Naive thymus-derived CD4-positive, alpha-beta T cell (primary cell): ENCODE measurements around the gene NOL9. TPM values are rescaled to one million over a fixed set of nuclear protein-coding genes. Genes with fewer than 3 reads are reported as not detected.

Experiments used
- ATAC-seq: fragments of 150-1000 bp; cut with Tn5 transposase; 2 replicates; pipeline ENCODE4 v1.10.0; 2021; ENCODE audit warnings: mild to moderate bottlenecking, moderate library complexity
- CTCF ChIA-PET: fragments of 350-600 bp; sonication (Branson Sonifier 250); formaldehyde crosslinking; loops from one replicate; lab custom pipeline; 2021; ENCODE audit warnings: antibody characterized with exemption; lab: Charles Lee
- POLR2A ChIA-PET: fragments of 350-600 bp; sonication (Branson Sonifier 250); formaldehyde crosslinking; loops from one replicate; lab custom pipeline; 2021; ENCODE audit warnings: antibody characterized with exemption, inconsistent platforms; lab: Charles Lee
- DNase-seq, 9 donors: peaks; one replicate each; pipeline versions ENCODE4 v3.0.0 to v3.0.0-alpha.2; 2020 to 2022; ENCODE audit warnings: mixed read lengths in 1 of 9
- H3K27ac ChIP-seq: one replicate; pipeline ENCODE4 v1.7.0; 2013; ENCODE audit warnings: mild to moderate bottlenecking, low read depth, low read length, moderate library complexity
- H3K27me3 ChIP-seq, 2 donors: one replicate each; pipeline ENCODE4 v1.7.0; 2013; ENCODE audit warnings: low read length in 2 of 2, mild to moderate bottlenecking in 2 of 2, moderate library complexity in 2 of 2; ENCODE audit not compliant: control insufficient read depth in 2 of 2, insufficient read depth in 2 of 2
- H3K36me3 ChIP-seq, 3 experiments: 1 replicate in 2 of 3; 2 replicates in 1 of 3; pipeline ENCODE4 v1.7.0; 2013; ENCODE audit warnings: low read length in 3 of 3, mild to moderate bottlenecking in 3 of 3, moderate library complexity in 1 of 3; ENCODE audit not compliant: insufficient read depth in 3 of 3, control insufficient read depth in 2 of 3
- H3K4me1 ChIP-seq, 2 donors: one replicate each; pipeline ENCODE4 v1.7.0; 2013; ENCODE audit warnings: low read length in 2 of 2, mild to moderate bottlenecking in 2 of 2, moderate library complexity in 1 of 2; ENCODE audit not compliant: control insufficient read depth in 2 of 2, insufficient read depth in 2 of 2
- H3K4me3 ChIP-seq: 2 replicates; pipeline ENCODE4 v1.7.0; 2013; ENCODE audit warnings: mild to moderate bottlenecking, low read length
- H3K9me3 ChIP-seq, 3 experiments: 1 replicate in 2 of 3; 2 replicates in 1 of 3; pipeline ENCODE4 v1.7.0; 2013; ENCODE audit warnings: low read length in 3 of 3; ENCODE audit not compliant: control insufficient read depth in 2 of 3
- H3K27ac Mint-ChIP-seq, 9 donors: one replicate each; pipeline ENCODE4 v1.8.0; 2020 to 2022; ENCODE audit warnings: mixed read lengths in 9 of 9, mild to moderate bottlenecking in 8 of 9, moderate library complexity in 5 of 9, inconsistent platforms in 2 of 9
- H3K27me3 Mint-ChIP-seq, 5 donors: one replicate each; pipeline ENCODE4 v1.8.0; 2021 to 2022; ENCODE audit warnings: mixed read lengths in 5 of 5, mild to moderate bottlenecking in 1 of 5
- H3K36me3 Mint-ChIP-seq, 5 donors: one replicate each; pipeline ENCODE4 v1.8.0; 2020 to 2022; ENCODE audit warnings: mixed read lengths in 5 of 5, mild to moderate bottlenecking in 3 of 5, inconsistent platforms in 1 of 5
- H3K4me1 Mint-ChIP-seq, 7 donors: one replicate each; pipeline ENCODE4 v1.8.0; 2020 to 2022; ENCODE audit warnings: mixed read lengths in 7 of 7, mild to moderate bottlenecking in 3 of 7, inconsistent platforms in 1 of 7
- H3K4me3 Mint-ChIP-seq, 10 donors: one replicate each; pipeline ENCODE4 v1.8.0; 2020 to 2022; ENCODE audit warnings: mild to moderate bottlenecking in 10 of 10, mixed read lengths in 10 of 10, moderate library complexity in 6 of 10, inconsistent platforms in 2 of 10
- H3K9me3 Mint-ChIP-seq, 11 donors: one replicate each; pipeline ENCODE4 v1.8.0; 2020 to 2022; ENCODE audit warnings: mixed read lengths in 11 of 11, mild to moderate bottlenecking in 4 of 11, inconsistent platforms in 1 of 11, moderate library complexity in 1 of 11
- intact Hi-C, 2 donors: fragments of 100-400 bp; cut with micrococcal nuclease; formaldehyde crosslinking; loops; one replicate each; pipeline ENCODE4 v1.15.1; 2023
- polyA plus RNA-seq, 2 donors: library from polyadenylated mRNA; unstranded; fragments of 300-500 nt; fragmentation: Illumina TruSeq; gene quantifications; one replicate each; pipeline ENCODE4 v1.2.3, GENCODE V29; 2021
- total RNA-seq, 6 experiments: library from RNA in 5 of 6; stranded (reverse) in 5 of 6; gene quantifications; 1 replicate in 5 of 6; 2 replicates in 1 of 6; pipeline ENCODE4 v1.2.3 and lab custom pipeline; 2021 to 2026

Gene NOL9
- total and polyA plus RNA-seq, 7 experiments from 2014 or later: 13.4 to 80.6 (median 57.4) TPM

DNA sequence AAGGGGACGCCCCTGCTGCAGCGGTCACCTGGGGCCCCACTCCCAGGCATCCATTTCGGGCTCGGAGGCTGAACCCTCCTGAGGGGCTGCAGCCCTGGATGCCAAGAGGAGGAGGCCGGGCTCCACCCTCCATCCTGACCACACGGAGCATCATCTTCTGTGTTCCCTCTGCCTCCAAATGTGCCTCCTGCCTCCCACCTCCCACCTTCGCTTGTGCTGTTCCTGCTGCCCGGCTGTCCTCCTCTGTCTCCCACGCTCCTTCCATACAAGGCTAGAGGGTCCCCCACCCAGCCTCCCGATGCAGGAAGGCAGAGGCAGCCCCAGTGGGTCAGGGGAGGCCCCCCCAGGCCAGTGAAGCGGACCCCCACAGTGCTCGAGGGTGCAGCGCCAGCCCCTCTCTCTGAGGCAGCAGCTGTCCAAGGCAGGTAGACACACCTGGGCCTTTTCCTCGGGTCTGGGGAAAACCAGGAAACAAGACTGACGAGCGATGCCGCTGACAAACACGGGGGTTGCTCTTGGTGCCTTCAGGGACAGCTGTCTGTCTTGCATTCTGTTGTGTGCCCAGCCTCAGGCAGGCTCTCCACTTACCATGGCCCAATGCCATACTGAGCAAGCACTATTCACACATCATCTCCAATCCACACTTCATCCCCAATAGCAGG lies 46.0 kb downstream of the NOL9 start:
- Histone ChIP-seq H3K4me3 (no peak overlapping the region), H3K4me1 (no peaks in the 10 kb centered on the region), H3K36me3 (no peaks in the 10 kb centered on the region), H3K9me3 (no peaks in the 10 kb centered on the region), H3K27ac (no peak overlapping the region), H3K27me3 (no peaks in the 10 kb centered on the region)
- intact Hi-C loops: no loop called here
- H3K27ac Mint-ChIP-seq: no peak overlapping the region
- no peak for ATAC-seq
- POLR2A ChIA-PET: interaction anchor here (1.1 to 1.4 kb wide), 2 partner anchors 16 to 28 kb away, joined by 3 read pairs; no protein-coding TSS in a partner anchor
- DNase-seq: no peak
- no peaks in the 10 kb centered on the region for H3K36me3 Mint-ChIP-seq
- no peaks in the 10 kb centered on the region for H3K4me1 Mint-ChIP-seq
- H3K9me3 Mint-ChIP-seq: no peaks in the 10 kb centered on the region
- H3K4me3 Mint-ChIP-seq: no peak overlapping the region
- peaks cover 0 to 4% (median 0%) of the 10 kb centered on the region in 5 donors for H3K27me3 Mint-ChIP-seq
- CTCF ChIA-PET: interaction anchor here (1.1 kb wide), 1 partner anchor 18 kb away, joined by 4 read pairs; no protein-coding TSS in a partner anchor

DNA sequence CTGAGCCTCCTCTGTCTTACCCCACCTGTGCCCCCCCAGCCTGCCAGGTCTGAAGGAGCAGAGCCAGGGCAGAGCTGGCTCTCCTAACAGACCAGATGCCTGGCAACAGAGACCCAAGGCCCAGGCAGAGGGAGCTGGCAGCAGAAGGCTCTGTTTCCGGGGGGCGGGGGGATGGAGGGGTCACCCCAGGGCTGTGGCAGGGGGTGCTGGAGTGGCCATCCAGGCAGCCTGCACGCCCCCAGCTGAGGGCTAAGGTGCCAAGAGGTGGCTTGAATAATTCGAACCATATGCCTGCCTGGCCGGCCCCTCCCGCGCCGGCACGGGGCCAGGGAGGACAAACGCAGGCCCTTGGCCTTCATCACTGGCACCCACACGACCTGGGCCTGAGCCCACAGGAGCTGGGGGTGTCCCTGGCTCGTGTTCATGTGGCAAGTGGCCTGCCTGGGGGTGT lies 46.8 kb downstream of the NOL9 start:
- ATAC-seq (no peak), DNase-seq (no peak)
- Histone ChIP-seq H3K27me3 (no peaks in the 10 kb centered on the region), H3K4me3 (no peak overlapping the region), H3K4me1 (no peaks in the 10 kb centered on the region), H3K36me3 (no peaks in the 10 kb centered on the region), H3K9me3 (no peaks in the 10 kb centered on the region), H3K27ac (no peak overlapping the region)
- POLR2A ChIA-PET: interaction anchor here (1.0 to 1.4 kb wide), 3 partner anchors 15 to 62 kb away, joined by 3 read pairs; partner anchors contain the start of genes NOL9 and TAS1R1
- intact Hi-C loops: no loop called here
- H3K36me3 Mint-ChIP-seq: no peaks in the 10 kb centered on the region
- H3K4me1 Mint-ChIP-seq: no peaks in the 10 kb centered on the region
- no peaks in the 10 kb centered on the region for H3K9me3 Mint-ChIP-seq
- CTCF ChIA-PET: interaction anchor here (0.6 to 1.0 kb wide), 2 partner anchors 38 to 187 kb away, joined by 3 read pairs; no protein-coding TSS in a partner anchor
- no peak overlapping the region for H3K4me3 Mint-ChIP-seq
- H3K27me3 Mint-ChIP-seq: peaks cover 0 to 4% (median 0%) of the 10 kb centered on the region in 5 donors
- H3K27ac Mint-ChIP-seq: no peak overlapping the region

DNA sequence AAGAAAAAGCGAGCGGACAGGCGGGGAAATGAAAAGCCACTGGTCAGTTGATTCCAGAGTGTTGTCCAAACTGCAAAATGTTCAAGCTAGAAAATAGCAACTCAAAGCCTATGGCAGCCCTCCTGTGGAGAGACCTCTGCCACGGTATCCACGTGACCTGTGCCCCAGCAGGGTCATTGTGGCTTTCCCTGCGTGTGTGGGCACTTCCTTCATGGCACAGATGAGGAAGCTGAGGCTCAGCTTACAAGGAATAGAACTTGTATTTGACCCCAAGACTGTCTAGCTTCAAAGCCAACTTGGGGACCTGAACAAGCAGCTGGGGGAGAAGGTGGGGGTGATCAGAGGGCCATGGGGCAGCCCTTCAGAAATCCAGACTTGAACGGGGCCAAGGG lies 47.3 kb downstream of the NOL9 start:
- ChIA-PET CTCF (interaction anchor here (0.6 to 1.0 kb wide), 2 partner anchors 39 to 187 kb away, joined by 3 read pairs; no protein-coding TSS in a partner anchor), POLR2A (interaction anchor here (1.0 to 1.4 kb wide), 3 partner anchors 15 to 62 kb away, joined by 3 read pairs; partner anchors contain the start of genes NOL9 and TAS1R1)
- no peak for DNase-seq
- Histone ChIP-seq H3K27ac (no peak overlapping the region), H3K36me3 (no peaks in the 10 kb centered on the region), H3K27me3 (no peaks in the 10 kb centered on the region), H3K9me3 (no peaks in the 10 kb centered on the region), H3K4me1 (no peaks in the 10 kb centered on the region), H3K4me3 (no peak overlapping the region)
- Mint-ChIP-seq H3K36me3 (no peaks in the 10 kb centered on the region), H3K9me3 (no peaks in the 10 kb centered on the region), H3K4me1 (no peaks in the 10 kb centered on the region), H3K27ac (no peak overlapping the region), H3K4me3 (no peak overlapping the region), H3K27me3 (peaks cover 0 to 4% (median 0%) of the 10 kb centered on the region in 5 donors)
- no peak for ATAC-seq
- intact Hi-C loops: no loop called here

DNA sequence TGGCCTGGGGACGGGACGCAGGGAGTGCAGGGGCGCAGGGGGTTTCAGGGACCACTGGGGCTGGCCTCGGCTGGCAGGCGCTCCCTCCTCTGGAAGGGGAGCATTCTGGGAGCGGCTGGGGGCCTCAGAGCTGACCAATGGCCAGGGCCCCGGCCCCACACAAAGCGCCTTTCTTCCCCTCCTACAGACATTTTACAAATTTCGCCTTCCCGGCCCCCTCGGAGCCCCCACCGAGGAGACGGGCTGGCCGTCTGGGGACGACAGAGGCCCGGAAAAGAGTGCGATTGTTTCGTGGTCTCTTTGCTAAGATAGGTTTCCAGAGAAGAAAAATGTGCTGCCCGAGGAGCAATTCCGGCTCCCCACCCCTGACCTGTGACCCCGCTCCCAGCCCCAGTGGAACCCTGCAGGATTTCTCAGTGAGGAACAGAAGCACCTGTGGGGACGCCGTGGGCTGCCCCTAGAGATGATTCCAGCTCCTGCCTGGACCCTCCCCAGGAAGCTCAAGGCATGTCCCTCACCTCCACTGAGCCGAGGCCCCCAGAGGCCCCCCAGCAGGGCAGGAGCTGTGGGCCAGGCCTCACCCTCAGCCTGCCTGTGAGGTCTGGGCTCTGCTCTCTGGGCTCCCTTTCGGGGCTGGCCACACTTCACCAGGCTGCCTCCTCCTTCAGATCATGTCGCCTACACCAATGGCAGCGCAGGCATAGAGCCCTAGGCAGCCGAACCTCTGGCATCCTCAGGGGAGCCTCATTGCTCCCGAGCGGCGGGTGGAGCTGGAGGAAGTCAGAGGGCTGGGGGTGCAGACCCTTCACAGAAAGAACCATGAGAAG lies 47.9 kb downstream of the NOL9 start:
- Mint-ChIP-seq H3K4me3 (no peak overlapping the region), H3K4me1 (no peaks in the 10 kb centered on the region), H3K27ac (no peak overlapping the region), H3K36me3 (no peaks in the 10 kb centered on the region), H3K9me3 (no peaks in the 10 kb centered on the region), H3K27me3 (peaks cover 0 to 4% (median 0%) of the 10 kb centered on the region in 5 donors)
- CTCF ChIA-PET: no interaction called here
- intact Hi-C loops: no loop called here
- ATAC-seq (no peak), DNase-seq (no peak)
- Histone ChIP-seq H3K4me3 (no peak overlapping the region), H3K27ac (no peak overlapping the region), H3K27me3 (no peaks in the 10 kb centered on the region), H3K36me3 (no peaks in the 10 kb centered on the region), H3K9me3 (no peaks in the 10 kb centered on the region), H3K4me1 (no peaks in the 10 kb centered on the region)
- POLR2A ChIA-PET: interaction anchor here (1.1 kb wide), 1 partner anchor 63 kb away, joined by 3 read pairs; no protein-coding TSS in a partner anchor

DNA sequence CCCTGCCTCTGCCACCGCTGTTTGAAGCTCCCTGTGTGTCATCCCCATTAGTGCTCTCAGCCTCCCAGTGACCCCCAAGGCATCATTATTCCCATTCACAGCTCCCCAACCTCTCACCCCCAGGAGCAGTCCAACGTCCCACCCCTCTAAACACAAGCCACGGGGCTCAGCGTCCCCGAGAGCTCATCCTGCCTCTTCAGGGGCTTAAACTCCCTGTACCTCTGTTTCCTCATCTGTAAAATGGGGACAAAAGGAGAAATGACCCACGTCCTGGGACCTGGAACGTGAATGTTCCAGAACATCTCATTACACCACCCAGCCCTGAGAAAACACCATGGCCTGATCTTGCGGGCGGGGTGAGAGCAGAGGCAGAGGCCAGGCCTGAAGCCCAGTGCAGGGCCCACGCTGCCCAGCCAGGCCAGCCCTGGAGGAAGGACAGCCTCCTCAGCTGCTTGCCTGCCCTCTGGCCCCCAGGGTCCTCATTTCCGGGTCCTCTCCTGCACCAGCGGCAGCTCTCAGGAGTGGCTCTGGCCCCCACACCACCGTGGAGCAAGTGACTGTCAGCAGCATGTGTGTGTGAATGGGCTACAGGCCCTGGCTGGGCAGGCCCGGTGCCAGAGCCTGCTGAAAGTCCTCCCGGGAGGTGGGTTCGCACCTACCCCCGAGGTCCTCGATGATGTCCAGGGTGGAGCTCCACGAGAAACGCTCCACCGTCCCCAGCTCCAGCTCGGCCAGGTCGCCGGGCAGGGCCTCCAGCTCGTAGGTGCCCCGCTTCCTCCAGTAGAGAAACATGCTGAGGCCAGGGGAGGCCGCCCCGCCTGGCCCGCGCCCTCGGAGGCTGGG lies 48.7 kb downstream of the NOL9 start:
- Histone ChIP-seq H3K27me3 (no peaks in the 10 kb centered on the region), H3K36me3 (no peaks in the 10 kb centered on the region), H3K4me3 (no peak overlapping the region), H3K4me1 (no peaks in the 10 kb centered on the region), H3K9me3 (no peaks in the 10 kb centered on the region), H3K27ac (no peak overlapping the region)
- DNase-seq: no peak
- ATAC-seq: no peak
- ChIA-PET POLR2A (no interaction called here), CTCF (no interaction called here)
- Mint-ChIP-seq H3K27me3 (peaks cover 0 to 4% (median 4%) of the 10 kb centered on the region in 5 donors), H3K9me3 (no peaks in the 10 kb centered on the region), H3K27ac (no peak overlapping the region), H3K4me3 (no peak overlapping the region), H3K36me3 (no peaks in the 10 kb centered on the region), H3K4me1 (no peaks in the 10 kb centered on the region)
- intact Hi-C loops: no loop called here

DNA sequence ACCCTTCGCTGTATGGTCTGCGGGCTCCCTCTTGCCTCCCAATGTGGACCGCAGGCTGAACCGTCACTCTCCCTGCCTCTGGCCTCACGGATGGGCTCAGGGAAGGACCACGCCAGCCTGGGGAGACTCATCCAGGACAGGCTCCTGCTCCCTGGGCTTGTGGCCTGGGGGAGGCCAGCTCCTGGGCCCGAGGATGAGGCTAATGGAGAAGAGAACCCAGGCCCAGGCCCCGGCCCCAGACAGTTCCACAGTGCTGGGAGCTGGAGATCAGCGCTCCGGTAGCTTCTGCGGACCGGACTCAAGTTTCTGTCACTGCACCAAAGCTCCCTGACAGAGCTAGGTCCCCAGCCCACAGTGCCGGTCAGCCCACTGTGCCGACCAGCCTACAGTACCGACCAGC lies 49.4 kb downstream of the NOL9 start:
- ATAC-seq (no peak), DNase-seq (no peak)
- H3K27me3 ChIP-seq: no peaks in the 10 kb centered on the region
- no peak overlapping the region for H3K27ac Mint-ChIP-seq
- no peak overlapping the region for H3K27ac ChIP-seq
- POLR2A ChIA-PET: no interaction called here
- H3K4me3 ChIP-seq: no peak overlapping the region
- CTCF ChIA-PET: no interaction called here
- no peaks in the 10 kb centered on the region for H3K4me1 ChIP-seq
- H3K4me3 Mint-ChIP-seq: no peak overlapping the region
- H3K9me3 ChIP-seq: no peaks in the 10 kb centered on the region
- H3K4me1 Mint-ChIP-seq: peaks cover 0 to 1% (median 0%) of the 10 kb centered on the region in 7 donors
- H3K27me3 Mint-ChIP-seq: peaks cover 0 to 4% (median 4%) of the 10 kb centered on the region in 5 donors
- no peaks in the 10 kb centered on the region for H3K36me3 Mint-ChIP-seq
- no peaks in the 10 kb centered on the region for H3K36me3 ChIP-seq
- intact Hi-C loops: no loop called here
- no peaks in the 10 kb centered on the region for H3K9me3 Mint-ChIP-seq
